ENCODE data around the gene DOCK4.

The DOCK4 gene

DNA sequence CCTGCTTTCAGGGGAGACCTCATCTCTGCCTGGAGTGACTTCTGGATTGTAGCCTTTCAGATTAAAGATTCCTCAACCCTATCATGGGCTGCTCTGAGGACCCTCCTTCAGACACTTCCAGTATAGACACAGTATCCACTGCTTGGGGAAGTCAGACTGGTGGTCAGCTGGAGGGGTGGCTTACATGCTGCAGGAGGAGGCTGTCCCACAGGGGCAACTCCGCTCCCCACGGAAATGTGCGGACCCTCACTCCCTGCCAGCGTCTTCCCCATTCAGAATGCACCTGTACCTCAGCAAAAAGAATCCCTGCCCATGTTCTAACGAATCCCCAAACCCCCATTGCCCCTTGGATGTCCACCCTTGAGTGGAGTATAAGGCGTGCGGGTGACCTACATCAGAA lies 95.5 kb downstream of the DOCK4 start:
- no peak for DNase-seq (ENCODE audit: low read depth, low spot score)

DNA sequence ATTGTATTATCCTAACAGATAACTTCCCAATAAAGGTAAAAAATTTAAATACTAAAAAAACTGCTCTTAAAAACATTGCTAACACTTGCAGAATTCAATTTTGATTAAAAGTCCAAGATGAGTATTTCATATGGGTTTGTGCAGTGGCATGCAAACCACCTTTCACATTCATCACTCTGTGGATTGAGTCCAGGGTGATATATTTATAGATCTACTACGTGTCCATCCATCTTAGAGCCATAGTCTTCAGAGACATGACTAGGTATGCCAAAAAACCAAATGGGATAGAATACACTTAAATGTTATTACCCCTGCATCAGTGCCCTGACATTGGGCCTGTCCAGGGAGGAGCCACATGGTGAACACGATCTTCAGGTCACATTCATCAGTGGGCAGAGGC lies 96.0 kb downstream of the DOCK4 start:
- DNase-seq (ENCODE audit: low read depth, low spot score), result no peak

- DNase-seq (ENCODE audit: low read depth, low spot score), result no peak
Observed at GRCh38 chr7:112108981-112109380, 97.2 kb downstream of the DOCK4 start.

DNA sequence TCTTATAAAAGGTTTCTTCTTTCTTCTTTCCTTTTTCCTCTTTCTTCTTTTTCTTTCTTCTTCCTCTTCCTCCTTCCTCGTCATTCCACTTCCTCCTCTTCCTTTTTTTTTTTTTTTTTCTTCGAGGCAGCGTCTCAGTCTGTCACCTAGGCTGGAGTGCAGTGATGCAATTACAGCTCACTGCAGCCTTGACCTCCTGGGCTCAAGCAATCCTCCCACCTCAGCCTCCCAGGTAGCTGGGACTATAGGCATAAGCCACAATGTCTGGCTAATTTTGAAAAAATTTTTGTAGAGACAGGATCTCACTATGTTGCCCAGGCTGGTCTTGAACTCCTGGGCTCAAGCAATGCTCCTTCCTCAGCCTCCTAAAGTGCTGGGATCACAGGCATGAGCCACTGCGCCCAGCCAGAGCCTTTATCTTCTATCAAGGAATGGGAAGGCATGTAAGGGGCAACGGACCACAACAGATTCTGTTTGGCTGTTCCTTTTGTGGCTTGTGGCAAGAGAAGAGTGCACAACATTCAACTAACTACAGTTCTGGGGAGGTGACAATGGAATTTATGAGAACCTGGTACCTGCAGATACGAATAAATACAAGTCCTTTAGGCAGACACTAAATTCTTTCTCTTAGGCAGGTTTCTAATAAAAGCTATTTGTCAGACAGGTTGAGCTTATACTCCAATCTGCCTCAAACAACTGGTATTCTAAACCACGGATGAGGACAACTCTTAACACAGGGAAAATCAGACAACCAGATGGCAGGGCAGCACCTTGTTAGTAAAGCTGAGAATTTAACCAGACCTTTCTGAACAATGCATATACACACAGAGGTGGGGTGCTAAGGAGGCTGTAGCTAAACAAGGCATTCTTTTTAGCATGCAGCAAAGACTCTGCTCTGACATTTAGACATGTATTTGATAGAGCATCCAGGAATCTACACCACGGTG lies 100.3 kb downstream of the DOCK4 start:
- DNase-seq (ENCODE audit: low read depth, low spot score), result no peak

DNA sequence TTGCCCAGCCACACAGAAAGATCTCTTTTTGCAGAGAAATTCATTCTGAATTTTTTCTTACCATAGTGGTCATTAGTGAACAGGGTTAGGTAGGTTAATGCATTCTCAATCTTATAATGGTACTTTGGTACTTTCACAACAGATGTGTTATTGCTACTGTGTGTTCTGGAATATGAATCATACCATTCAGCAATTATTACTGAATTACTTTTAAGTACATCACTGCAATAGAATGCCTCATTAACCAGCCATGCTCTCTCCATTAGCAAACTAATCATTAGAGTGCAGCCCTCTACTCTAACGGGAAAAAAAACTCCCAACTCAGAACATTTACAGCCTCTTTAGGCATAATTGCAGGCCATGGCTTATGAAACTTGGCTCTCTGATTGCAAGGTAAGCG lies 102.1 kb downstream of the DOCK4 start:
- no peak for DNase-seq (ENCODE audit: low read depth, low spot score)

DNA sequence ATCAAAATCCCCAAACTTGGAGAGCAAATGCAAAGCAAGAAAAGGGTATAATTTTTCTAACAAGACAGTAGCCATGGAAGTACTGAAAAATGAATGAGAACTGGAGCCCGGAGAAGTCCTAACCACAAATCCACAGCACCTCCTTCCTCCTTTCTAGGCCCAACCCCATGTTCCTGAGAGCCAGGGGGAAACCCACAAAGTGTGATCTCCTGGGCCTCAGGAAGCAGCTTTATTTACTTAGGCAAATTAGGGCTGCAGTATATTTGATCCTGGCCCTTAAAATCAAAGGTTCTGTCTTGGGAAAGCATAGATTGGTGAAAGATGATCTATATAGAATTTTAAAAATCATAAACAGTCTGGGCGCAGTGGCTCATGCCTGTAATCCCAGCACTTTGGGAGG lies 103.0 kb downstream of the DOCK4 start:
- peak; percentile 22 for DNase-seq (ENCODE audit: low read depth, low spot score)

DNA sequence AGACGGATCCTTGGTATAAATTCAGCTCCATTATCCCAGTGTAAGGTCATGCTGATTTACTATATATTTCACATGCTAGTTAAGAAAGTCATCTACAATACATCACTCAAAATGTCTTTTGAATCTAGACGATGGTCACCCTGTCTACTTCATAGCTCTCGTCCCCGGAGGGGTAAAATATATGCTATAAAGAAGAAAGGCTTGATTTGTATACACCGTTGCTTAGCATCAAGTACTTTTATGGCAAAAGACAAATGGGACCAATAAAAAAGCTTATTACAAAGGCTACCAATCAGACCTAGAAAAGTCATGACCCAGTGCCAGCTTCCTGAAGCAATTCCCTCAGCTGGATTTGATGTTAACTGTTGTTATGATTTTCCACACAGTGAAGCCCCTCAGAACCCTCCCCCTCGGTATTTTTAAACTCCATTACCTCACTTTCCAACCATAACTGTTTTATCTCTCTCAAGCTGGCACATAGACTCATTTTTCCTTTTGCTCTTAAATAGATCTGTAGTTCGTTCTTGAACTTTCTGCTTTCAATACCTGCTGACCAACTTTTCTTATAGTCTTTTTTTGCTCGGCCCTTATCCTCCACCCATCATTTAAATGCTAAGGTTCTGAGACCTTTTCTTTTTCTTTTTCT lies 104.9 kb downstream of the DOCK4 start:
- no peak for DNase-seq (ENCODE audit: low read depth, low spot score)

DNA sequence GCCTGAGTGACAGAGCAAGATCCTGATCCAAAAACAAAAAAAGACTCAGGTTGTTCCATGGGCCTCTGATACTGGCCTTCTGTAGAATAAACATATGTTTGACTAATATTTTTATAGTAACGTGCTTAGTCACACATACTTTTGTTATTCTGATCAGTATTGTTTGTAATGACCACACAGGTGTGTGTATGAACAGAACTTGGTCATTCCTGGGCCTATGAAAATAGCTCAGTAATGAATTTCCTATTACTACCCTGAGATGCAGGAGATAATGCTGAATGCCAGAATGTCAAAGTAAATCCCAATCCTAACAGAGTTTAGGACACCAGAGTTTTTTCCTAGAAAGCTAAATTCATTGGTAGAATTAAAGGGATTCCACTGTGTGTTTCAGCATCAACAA lies 108.7 kb downstream of the DOCK4 start:
- no peak for DNase-seq (ENCODE audit: low read depth, low spot score)

- DNase-seq (ENCODE audit: low read depth, low spot score), result no peak
Observed at GRCh38 chr7:112093409-112093808, 112.8 kb downstream of the DOCK4 start.

DNA sequence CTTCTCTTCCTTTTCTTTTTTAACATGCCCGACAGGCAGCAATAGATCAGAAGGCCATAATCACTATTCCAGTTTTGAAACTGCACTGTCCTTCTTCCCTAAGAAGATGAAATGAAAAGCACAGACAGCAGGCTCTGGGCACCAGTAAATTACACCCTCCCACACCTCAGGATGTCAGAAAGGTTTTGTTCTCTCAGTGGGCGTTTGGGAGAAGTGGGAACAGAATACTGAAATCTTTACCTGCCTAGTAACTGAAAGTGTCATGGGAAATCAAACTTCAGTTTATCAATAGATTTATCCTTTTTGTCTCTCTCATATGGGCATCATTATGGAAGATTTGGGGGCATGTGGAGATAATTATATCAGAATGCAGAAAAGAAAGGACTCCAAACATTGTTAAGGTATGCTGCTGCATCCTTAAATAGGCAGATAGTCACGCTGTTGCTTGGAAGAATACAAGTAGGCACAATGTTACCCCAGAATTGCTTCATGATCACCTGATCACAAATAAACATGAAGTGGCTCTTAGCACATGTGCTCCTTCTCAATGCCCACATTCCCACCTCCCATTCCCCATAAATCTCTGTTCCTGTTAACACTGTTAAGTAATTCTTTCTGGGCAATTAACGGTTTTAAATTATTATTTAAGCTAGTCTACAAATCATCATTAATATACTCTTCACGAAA lies 113.3 kb downstream of the DOCK4 start:
- DNase-seq (ENCODE audit: low read depth, low spot score), result no peak

DNA sequence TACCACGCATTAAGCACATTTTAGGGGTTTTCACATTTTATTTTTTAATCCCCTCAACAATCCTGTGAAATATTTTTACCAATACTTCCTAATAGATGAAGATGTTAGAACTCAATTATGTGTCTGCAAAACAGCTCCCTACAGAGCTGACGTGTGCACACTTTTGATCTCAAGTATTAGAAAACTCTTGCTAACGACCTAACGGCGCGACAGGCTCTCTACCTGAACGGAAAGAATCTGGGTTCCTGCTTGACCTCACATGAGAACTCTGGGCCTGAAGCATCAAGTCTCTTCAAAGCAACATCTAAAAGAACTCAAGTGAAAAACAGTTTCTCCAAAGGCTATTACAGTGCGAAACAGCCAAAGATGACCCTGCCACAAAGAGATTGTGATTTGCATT lies 113.9 kb downstream of the DOCK4 start:
- DNase-seq (ENCODE audit: low read depth, low spot score), result no peak

- no peak for DNase-seq (ENCODE audit: low read depth, low spot score)
Observed at GRCh38 chr7:112091768-112092167, 114.4 kb downstream of the DOCK4 start.

- no peak for DNase-seq (ENCODE audit: low read depth, low spot score)
Observed at GRCh38 chr7:112089551-112089950, 116.6 kb downstream of the DOCK4 start.

DNA sequence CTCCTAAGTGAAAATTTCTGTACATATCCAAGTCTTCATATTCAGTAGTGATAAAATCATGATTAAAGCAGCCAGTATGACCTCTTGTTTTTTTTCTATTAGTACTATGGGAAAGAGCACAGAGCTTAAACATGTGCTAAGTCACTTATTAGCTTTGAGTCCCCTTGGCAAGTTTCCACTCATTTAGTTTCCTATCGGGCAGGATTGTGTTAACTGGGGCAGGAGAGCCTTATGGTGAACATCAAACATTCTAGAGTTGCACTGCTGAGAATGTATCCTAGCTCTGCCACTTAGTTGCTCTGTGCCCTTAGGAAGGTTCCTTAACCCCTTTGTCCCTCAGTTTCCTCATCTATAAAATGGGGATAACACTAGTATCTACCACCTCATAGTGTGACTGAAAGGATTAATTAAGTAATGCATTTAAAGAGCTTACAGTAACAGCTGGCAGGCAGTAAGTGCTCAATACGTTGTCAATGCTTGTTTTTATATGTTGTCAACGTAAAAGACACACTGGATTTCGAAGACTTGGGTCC lies 117.6 kb downstream of the DOCK4 start:
- DNase-seq (ENCODE audit: low read depth, low spot score), result no peak

- peak; percentile 47 for DNase-seq (ENCODE audit: low read depth, low spot score)
Observed at GRCh38 chr7:112086496-112087254, 119.5 kb downstream of the DOCK4 start.

GRCh38 chr7:112084520-112084971 lies 121.7 kb downstream of the DOCK4 start:
- DNase-seq (ENCODE audit: low read depth, low spot score), result peak; percentile 43

DNA sequence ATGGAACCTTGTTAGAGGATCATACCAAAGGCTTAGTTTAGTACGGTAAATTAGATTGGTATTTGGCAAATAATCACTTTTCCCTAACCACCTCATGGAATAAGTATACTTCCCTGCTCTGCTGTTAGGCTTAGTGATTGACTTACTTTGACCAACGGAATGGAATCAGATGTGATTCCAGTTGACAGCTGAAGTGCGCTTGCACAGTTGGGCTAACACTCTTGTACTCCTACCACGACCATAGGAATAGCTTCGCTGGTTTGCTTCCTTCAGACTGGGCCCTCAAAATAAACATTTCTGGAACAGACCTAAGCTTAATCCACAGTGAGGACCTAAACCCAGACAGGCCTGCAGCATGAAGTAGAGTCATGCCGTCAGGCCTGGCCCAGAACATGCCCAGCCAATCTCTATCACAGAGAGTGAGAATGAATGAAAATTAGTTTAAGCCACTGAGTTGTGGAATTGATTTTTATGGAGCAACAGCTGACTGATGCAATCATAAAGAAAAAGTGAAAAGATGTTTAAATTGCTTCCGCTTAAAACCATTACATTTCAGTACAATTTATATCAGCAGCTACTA lies 122.3 kb downstream of the DOCK4 start:
- no peak for DNase-seq (ENCODE audit: low read depth, low spot score)

DNA sequence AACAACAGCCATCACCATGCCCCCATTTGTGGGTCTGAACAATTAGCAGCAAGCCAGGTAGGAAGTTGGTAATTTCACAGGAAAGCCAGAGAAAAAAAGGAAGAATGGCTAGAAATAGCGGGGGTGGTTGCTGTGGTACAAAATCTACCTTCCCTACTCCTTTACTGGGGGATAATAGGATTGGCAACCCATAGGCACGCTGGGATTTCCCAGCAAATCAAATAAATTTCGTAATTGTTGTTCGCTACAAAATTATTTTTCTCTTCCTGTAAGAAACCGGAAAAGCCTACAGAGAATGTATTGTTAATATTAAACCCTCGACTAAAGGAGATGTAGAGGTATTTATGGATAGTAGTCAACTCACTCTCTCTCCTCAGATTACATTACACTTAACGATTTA lies 123.9 kb downstream of the DOCK4 start:
- DNase-seq (ENCODE audit: low read depth, low spot score), result no peak

GRCh38 chr7:112081778-112082177 lies 124.4 kb downstream of the DOCK4 start:
- no peak for DNase-seq (ENCODE audit: low read depth, low spot score)

DNA sequence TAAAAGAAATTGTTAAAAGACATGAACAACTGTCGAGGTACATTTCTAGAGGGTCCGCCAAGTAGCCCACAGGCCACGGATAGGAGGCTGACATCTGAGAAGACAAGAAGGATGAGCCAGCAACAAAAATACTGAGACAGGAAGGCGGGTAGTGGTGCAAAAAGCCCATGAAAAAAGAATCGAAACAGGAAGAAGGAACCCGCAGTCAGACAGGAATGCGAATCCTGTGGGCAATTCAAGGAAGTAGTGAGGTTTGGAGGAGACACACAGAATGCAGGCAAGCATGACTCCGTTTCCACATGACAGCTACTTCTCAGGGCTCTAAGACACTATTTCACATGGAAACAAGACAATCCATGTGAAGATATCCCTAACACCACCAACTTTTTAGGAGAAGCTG lies 125.2 kb downstream of the DOCK4 start:
- DNase-seq (ENCODE audit: low read depth, low spot score), result no peak

- peak; percentile 62 for DNase-seq (ENCODE audit: low read depth, low spot score)
Observed at GRCh38 chr7:112080441-112080840, 125.8 kb downstream of the DOCK4 start.
